Fibroblast of the conjunctiva (primary cell): ENCODE data around the gene RIOK1.
"Not testable (repeated sequence)": the region's sequence is repeated elsewhere in the genome, so short reads cannot be mapped to it uniquely, and the experiment has no call there.

Experiments used
- DNase-seq: peaks from one replicate; pipeline ENCODE4 v3.0.0-alpha.2; 2010; ENCODE audit warnings: low read depth

Gene RIOK1

DNA sequence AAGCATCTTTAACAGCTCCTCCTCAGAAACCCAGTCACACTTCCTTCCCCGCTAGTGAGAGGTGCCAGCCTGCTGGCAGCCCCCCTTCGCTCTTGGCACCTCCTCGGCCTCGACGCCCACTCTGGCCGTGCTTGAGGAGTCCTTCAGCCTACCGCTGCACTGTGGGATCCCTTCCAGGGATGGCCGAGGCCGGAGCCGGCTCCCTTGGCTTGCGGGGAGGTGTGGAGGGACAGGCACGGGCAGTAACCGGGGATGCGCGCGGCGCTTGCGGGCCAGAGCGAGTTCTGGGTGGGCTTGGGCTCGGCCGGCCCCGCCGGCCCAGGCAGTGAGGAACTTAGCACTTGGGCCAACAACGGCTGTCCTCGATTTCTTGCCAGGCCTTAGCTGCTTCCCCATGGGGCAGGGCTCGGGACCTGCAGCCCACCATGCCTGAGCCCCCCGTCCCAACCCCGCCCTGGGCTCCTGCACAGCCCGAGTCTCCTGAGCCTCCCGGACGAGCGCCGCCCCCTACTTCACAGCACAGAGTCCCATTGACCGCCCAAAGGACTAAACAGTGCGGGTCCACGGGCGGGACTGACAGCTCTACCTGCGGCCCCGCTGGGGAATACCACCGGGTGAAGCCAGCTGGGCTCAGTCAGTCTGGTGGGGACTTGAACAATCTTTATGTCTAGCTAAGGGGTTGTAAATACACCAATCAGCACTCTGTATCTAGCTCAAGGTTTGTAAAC lies 51.6 kb downstream of the RIOK1 start:
- DNase-seq = no peak

DNA sequence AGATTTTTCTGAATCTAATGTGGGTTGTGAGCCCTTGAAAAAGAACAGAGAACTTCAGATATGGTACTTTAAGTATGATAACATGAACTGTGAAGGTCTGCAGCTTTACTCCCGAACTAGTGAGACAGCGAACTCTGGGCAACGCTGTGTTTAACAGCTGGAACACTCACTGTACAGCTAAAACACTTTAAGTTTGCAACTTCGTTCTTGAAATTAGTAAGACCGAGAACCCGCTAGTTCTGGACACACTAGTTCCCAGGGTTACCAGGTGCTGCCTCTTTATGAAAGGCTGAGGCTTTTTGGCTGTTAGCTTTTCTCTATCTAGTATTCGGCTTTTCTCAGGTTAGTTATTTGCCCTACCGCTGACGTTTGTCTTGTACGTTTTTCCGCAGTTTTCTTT lies 52.9 kb downstream of the RIOK1 start:
- no peak for DNase-seq

DNA sequence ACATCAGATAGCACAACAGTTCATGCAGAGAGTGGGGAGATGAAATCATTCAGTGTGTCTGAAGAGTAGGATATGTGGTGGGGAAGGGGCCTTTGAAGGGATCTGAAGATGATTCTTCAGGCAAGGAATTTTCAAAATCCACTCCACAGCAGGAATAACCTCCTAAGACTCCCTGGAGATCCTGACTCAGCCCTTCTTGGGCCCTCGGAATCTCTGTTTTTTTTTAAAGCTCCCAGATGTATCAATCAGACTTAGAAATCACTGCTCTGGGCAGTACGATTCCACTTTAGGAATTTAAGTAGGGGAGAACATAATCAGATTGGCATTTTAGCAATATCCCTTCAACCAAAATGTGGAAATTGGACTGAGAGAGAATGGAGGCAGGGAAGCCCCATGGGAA lies 55.5 kb downstream of the RIOK1 start:
- DNase-seq = no peak

DNA sequence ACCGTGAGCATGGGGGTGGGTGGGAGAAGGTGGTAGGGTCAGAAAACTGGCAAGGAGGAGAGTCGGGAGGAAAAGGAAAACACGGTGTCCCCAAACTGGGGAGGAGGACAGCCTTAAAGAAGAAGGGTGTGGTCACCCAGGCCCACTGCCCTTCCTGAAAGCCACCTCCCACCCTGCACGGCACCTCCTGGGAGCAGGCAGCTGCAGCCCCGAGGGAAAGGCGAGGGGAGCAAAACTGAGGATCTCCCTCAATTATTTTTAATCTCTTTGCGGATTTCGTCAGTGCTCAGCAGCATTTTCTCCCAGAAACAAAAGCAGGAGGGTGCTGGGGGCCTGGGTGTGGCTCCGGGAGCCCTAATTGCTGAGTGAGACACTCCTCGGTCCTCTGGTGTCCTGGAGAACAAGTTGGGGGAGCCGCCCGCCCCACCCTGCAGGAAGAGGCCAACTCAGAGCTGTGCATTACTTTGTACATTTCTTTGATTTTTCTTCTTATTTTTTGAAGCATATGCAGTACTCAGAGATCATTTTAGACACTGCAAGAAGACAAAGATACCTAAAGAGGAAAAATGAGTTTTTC lies 56.4 kb downstream of the RIOK1 start:
- no peak for DNase-seq

DNA sequence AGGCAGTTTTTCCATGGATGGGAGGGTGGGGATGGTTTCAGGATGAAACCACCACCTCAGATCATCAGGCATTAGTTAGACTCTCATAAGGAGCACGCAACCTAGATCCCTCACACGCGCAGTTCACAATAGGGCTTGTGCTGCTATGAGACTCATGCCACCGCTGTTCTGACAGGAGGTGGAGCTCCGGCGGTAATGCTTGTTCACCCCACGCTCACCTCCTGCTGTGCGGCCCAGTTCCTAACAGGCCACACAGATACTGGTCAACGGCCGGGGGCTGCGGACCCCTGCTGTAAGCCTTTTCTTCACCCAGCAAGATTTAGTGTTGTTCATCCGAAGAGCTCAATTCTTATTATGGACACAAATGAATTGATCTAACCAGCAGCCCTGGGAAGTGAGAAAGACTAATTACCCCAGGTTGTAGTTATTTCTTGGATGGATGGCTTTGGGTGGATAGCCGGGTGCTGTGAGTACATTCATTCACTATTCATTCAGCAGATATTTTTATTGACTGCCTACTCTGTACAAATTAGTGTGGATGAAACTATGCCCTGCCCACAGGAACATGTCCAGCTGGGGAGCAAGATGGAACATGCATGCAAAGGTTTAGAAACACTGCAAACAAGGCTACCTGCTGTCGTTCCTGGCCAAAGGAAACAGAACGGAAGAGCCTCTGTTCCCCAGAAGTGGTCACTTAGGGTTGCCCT lies 57.2 kb downstream of the RIOK1 start:
- DNase-seq = no peak

DNA sequence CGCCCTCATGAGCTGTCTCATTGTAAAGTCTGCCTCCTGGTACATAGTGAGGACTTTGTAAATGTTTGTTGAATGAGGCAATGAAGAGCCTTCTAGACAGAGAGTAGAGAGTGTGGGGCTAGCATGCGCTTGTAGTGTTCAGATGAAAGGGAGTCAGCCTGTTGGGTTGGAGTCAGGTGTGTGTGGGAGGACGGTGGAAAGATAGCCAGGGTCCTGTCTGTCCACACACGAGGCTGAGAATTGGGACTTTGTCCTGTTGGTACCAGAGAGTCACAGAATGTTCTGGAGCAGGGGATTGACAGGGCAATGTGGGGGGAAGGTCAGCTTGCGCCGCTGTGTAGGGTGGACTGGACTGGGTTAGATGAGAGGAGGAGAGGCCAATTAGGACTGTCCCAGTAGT lies 58.6 kb downstream of the RIOK1 start:
- DNase-seq = no peak

DNA sequence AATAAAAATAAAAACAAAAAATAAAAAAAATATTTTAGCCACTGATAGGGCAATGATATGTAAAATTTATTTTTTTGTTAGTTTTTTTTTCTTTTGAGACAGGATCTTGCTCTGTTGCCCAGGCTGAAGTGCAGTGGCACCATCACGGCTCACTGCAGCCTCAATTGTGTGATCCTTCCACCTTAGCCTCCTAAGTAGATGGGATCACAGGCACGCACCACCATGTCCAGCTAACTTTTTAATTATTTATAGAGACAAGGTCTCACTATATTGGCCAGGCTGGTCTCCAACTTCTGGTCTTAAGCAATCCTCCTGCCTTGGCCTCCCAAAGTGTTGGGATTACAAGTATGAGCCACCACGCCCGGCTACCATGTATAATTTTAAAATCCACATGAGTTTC lies 59.4 kb downstream of the RIOK1 start:
- no peak for DNase-seq

DNA sequence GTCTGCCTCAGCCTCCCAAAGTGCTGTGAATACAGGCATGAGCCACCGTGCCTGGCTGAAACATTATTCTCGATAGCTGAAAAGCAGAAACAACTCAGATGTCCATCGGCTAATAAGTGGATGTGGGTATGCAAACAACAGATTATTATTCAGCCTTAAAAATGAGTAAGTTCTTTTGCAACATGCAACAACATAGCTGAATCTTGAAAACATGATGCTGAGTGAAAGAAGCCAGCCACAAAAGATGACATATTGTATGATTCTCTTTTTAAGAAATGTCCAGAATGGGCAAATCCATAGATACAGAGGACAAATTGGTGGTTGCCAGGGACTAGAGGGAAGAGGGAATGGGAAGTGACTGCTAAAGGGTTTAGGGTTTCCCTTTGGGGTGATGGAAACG lies 61.7 kb downstream of the RIOK1 start:
- DNase-seq = no peak

DNA sequence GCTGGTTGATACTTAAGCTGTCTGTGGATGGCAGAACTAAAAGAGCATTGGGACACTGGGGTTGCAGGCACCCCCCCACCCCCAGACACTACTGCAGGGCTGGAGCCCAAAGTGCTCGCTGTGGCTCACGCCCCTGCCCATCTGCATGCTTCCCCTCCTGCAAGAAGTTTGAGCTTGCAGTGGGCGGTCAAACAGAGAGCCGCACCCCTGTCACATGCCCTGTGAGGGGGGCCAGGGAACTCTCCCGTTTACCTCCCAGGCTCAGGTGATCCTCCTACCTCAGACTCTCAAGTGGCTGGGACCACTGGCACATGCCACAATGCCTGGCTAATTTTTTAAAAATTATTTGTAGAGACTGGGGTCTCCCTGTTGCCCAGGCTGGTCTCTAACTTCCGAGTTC lies 63.3 kb downstream of the RIOK1 start:
- no peak for DNase-seq

DNA sequence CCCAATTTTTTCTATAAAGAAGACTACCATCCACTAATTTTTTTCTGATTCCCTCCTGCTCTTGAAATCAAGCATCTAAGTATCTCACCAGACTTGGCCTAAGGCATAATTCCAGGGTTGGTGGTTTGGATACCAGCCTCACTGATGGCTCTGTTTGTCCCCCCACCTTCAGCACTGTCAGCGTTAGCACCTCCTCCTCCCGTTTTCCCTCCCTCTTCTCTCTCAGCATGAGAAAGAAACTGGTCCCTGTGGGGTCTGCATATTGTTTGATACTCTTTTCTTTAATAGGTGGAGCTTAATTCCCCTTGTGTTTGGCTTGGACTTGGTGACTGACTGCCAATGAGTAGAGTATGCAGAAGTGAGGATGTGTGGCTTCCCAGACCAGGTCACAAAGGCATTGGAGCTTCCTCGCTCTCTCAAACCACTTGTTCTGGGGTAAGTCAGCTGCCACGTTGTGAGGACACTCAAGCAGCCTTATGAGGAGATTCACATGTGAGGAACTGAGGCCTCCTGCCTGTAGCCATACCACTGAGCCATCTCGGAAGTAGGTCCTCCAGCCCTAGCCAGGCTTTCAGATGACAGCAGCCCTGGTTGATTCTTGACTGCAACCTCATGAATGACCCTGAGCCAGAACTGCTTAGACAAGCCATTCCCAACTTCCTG lies 65.2 kb downstream of the RIOK1 start:
- no peak for DNase-seq

DNA sequence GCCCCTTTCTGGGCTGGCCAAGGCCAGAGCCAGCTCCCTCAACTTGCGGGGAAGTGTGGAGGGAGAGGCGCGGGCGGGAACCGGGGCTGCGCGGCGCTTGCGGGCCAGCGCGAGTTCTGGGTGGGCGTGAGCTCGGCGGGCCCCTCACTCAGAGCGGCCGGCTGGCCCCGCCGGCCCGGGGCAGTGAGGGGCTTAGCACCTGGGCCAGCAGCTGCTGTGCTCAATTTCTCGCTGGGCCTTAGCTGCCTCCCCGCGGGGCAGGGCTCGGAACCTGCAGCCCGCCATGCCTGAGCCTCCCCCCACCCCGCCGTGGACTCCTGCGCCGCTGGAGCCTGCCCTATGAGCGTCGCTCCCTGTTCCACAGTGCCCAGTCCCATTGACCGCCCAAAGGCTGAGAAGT lies 66.7 kb downstream of the RIOK1 start:
- not testable (repeated sequence) for DNase-seq

DNA sequence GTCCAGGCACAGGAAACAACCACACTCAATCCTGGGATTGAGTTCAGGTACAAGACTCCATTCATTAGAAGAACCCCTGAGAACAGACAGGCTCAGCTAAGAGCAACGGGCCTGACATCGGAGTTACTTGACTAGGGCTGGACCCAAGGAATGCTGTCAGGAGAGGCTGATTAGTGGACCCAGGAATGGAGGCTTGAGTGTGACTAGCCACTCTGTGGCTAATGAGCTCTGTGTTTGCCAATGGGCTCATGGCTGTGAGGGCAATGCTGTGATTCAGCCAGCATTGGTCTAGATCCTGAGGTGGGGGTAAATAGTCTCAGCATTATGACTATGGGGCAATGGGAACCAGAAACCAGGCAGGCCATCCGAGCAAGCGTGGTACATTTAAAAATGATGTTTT lies 71.8 kb downstream of the RIOK1 start:
- DNase-seq = no peak

DNA sequence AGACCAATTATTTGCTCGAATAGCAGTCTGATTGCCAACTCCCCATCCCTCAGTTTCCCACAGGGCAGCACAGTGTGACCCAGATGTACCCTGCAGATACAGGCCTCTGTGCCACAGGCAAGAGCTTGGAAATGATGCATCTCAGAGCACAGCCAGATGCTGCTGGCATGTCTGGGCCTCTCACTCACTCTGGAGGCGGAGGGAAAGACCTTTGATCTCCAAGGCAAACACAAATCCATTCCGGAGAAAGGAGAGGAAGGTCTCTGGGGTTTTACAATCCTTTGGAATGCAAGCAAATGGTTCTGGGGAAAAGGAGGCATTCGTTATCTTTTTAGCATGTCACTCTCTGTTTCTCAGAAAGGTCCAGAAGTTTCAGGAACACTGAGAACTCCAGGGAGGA lies 74.2 kb downstream of the RIOK1 start:
- DNase-seq = no peak

DNA sequence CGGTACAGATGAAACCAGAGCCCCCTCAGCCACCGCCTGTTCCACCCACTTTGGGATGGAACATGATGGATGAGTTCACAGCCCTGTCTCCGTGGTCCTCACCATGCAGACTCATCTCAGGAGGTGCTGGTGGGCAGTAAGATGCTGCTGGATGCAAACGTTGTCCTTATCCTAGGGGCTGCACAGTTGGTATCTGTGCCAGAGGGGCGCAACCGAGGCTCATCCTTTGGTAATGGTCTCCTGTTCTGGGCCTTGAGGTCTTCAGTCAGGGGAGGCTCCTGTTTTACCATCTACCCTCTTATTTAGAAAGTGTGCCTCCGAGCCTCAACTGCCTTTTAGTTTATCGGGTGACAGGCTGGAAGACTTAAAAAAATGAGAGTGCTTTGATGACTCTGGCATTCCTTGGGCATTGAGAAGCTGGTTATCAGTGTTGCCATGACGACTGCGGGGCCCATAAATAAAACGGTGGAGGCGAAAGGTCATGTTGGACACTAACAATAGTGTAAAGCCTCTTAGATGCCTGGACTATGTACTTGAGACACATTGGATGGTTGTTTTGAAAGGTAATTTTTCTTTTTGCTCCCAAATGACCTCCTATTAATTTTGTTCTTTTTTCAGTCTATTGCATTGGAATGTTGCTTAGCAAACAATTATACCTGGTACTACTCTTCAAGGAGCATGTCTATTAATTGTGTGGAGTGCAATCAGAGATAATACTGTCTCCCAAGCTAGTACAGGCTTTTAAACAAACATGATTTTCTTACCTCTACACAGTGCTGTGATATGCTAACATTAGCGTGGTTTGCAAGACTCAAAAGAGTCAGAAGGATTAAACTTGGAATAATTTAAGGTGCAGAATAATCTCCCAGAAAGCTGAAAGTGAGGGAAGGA lies 77.6 kb downstream of the RIOK1 start:
- no peak for DNase-seq
